T follicular helper cell (primary cell): ENCODE measurements around the gene TACR3.
"Not testable (repeated sequence)": the region's sequence is repeated elsewhere in the genome, so short reads cannot be mapped to it uniquely, and the experiment has no call there.

ENCODE experiments used
- DNase-seq: peaks from one replicate; pipeline ENCODE4 v3.0.0-alpha.2; 2020; ENCODE audit warnings: low read depth
- total RNA-seq, 2 experiments: gene quantifications; one replicate each; lab custom pipeline; 2026; lab: John Stamatoyannopoulos, UW

Gene TACR3
- 0 reads per million in 2 experiments for total RNA-seq

GRCh38 chr4:103719830-103720207 lies at the start of gene TACR3:
Gene TACR3 (minus strand): TSS chr4:103719985. CDS start chr4:103719675, 310 bp downstream.
- DNase-seq, result no peak

GRCh38 chr4:103757631-103758030 lies 37.8 kb upstream of the TACR3 start:
- no peak for DNase-seq

GRCh38 chr4:103756741-103757140 lies 37.0 kb upstream of the TACR3 start:
- no peak for DNase-seq

GRCh38 chr4:103754844-103755243 lies 35.1 kb upstream of the TACR3 start:
- no peak for DNase-seq

GRCh38 chr4:103753868-103754653 lies 34.3 kb upstream of the TACR3 start:
- DNase-seq, result no peak

- DNase-seq, result not testable (repeated sequence)
These were observed 3.4 kb upstream of the TACR3 start for GRCh38 chr4:103723150-103723549.

GRCh38 chr4:103721251-103721650 lies 1.5 kb upstream of the TACR3 start:
- DNase-seq, result no peak

GRCh38 chr4:103720661-103721060 lies 876 bp upstream of the TACR3 start:
- no peak for DNase-seq

- no peak for DNase-seq
These were observed 518 bp downstream of the TACR3 start for GRCh38 chr4:103719105-103719829.

GRCh38 chr4:103692615-103693014 lies 27.2 kb downstream of the TACR3 start:
- no peak for DNase-seq

GRCh38 chr4:103673983-103674382 lies 45.8 kb downstream of the TACR3 start:
- DNase-seq, result no peak

- DNase-seq, result not testable (repeated sequence)
These were observed 53.0 kb downstream of the TACR3 start for GRCh38 chr4:103666764-103667163.

GRCh38 chr4:103664436-103665075 lies 55.2 kb downstream of the TACR3 start:
- no peak for DNase-seq

GRCh38 chr4:103648541-103648940 lies 71.2 kb downstream of the TACR3 start:
- no peak for DNase-seq

GRCh38 chr4:103645991-103646390 lies 73.8 kb downstream of the TACR3 start:
- DNase-seq, result no peak

- DNase-seq, result no peak
These were observed 85.5 kb downstream of the TACR3 start for GRCh38 chr4:103634236-103634635.

GRCh38 chr4:103626296-103626695 lies 93.5 kb downstream of the TACR3 start:
- DNase-seq, result no peak

- DNase-seq, result no peak
These were observed 127.9 kb downstream of the TACR3 start for GRCh38 chr4:103591841-103592240.

GRCh38 chr4:103567591-103567990 lies 152.2 kb downstream of the TACR3 start:
- DNase-seq, result no peak

GRCh38 chr4:103559178-103559577 lies 160.6 kb downstream of the TACR3 start:
- not testable (repeated sequence) for DNase-seq
